Stimulated activated CD8-positive, alpha-beta memory T cell treated with anti-CD3 and anti-CD28 coated beads, Interleukin-15, amount 100 ng/mL, for 24 hours (primary cell): ENCODE results near the gene CST4.
"Not testable (repeated sequence)": the region's sequence is repeated elsewhere in the genome, so short reads cannot be mapped to it uniquely, and the experiment has no call there.

ENCODE experiments used
- DNase-seq: peaks from one replicate; pipeline ENCODE4 v3.0.0-alpha.2; 2020; ENCODE audit warnings: low read depth

Gene CST4

GRCh38 chr20:23688684-23689398 lies at the start of gene CST4:
Gene CST4 (minus strand): TSS chr20:23689038. CDS start chr20:23688969, 69 bp downstream.
- not testable (repeated sequence) for DNase-seq

- DNase-seq, result not testable (repeated sequence)
Observed at GRCh38 chr20:23735391-23735790, 46.6 kb upstream of the CST4 start.

- DNase-seq, result not testable (repeated sequence)
Observed at GRCh38 chr20:23734949-23735348, 46.1 kb upstream of the CST4 start.

- not testable (repeated sequence) for DNase-seq
Observed at GRCh38 chr20:23734440-23734839, 45.6 kb upstream of the CST4 start.

GRCh38 chr20:23727016-23727415 lies 38.2 kb upstream of the CST4 start:
- DNase-seq, result no peak

- no peak for DNase-seq
Observed at GRCh38 chr20:23725102-23725501, 36.3 kb upstream of the CST4 start.

GRCh38 chr20:23723659-23724307 lies 34.9 kb upstream of the CST4 start:
- DNase-seq, result not testable (repeated sequence)

- not testable (repeated sequence) for DNase-seq
Observed at GRCh38 chr20:23722851-23723250, 34.0 kb upstream of the CST4 start.

GRCh38 chr20:23721962-23722361 lies 33.1 kb upstream of the CST4 start:
- no peak for DNase-seq

GRCh38 chr20:23719351-23719750 lies 30.5 kb upstream of the CST4 start:
- not testable (repeated sequence) for DNase-seq

GRCh38 chr20:23711778-23712177 lies 22.9 kb upstream of the CST4 start:
- DNase-seq, result not testable (repeated sequence)

- DNase-seq, result no peak
Observed at GRCh38 chr20:23710771-23711170, 21.9 kb upstream of the CST4 start.

GRCh38 chr20:23705895-23706294 lies 17.1 kb upstream of the CST4 start:
- no peak for DNase-seq

GRCh38 chr20:23702021-23702420 lies 13.2 kb upstream of the CST4 start:
- DNase-seq, result no peak

GRCh38 chr20:23700931-23701330 lies 12.1 kb upstream of the CST4 start:
- no peak for DNase-seq

- no peak for DNase-seq
Observed at GRCh38 chr20:23697947-23698346, 9.1 kb upstream of the CST4 start.

- not testable (repeated sequence) for DNase-seq
Observed at GRCh38 chr20:23695068-23695395, 6.2 kb upstream of the CST4 start.

GRCh38 chr20:23694178-23695067 lies 5.6 kb upstream of the CST4 start:
- not testable (repeated sequence) for DNase-seq

- DNase-seq, result not testable (repeated sequence)
Observed at GRCh38 chr20:23692725-23693619, 4.1 kb upstream of the CST4 start.

GRCh38 chr20:23691675-23692074 lies 2.8 kb upstream of the CST4 start:
- DNase-seq, result no peak

- no peak for DNase-seq
Observed at GRCh38 chr20:23690581-23690980, 1.7 kb upstream of the CST4 start.

GRCh38 chr20:23689399-23689690 lies 507 bp upstream of the CST4 start:
- no peak for DNase-seq
